SH-SY5Y (cell line): ENCODE results near the gene ADAMTS6.

Experiments
- GATA2 ChIP-seq: IDR thresholded peaks from 2 replicates; pipeline ENCODE4 v1.6.1; 2011; ENCODE audit warnings: mild to moderate bottlenecking, low read depth, low read length
- GATA3 ChIP-seq: IDR thresholded peaks from 2 replicates; pipeline ENCODE4 v1.6.1; 2011; ENCODE audit warnings: low read depth, mild to moderate bottlenecking, low read length, moderate library complexity

DNA sequence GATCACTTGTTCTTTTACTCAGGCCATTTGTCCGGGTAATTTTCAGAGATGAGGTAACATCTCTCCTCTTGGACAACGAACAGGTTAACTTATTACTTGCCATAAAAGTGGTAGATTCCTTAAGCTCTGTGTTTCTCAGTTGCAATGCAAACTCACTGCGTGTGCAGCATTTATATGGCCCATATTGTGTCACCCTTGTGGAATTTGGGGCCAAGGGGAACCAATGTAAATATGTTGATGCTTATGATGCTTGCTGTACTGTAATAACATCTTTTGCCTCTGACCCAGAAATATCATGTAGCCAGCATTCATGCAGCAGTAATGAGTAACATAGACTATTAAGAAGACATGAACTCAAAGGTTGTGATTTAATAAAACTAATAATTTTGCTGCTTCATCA is 175.8 kb downstream of the ADAMTS6 start:
- TF ChIP-seq GATA2, result no peak
- no peak for TF ChIP-seq GATA3
